ENCODE results near the gene PUDP. TPM values are rescaled to one million over a fixed set of nuclear protein-coding genes. Genes with fewer than 3 reads are reported as not detected.

PUDP gene
- total and polyA plus RNA-seq, 8 donors: 3.3 to 20.2 (median 8.7) TPM

DNA sequence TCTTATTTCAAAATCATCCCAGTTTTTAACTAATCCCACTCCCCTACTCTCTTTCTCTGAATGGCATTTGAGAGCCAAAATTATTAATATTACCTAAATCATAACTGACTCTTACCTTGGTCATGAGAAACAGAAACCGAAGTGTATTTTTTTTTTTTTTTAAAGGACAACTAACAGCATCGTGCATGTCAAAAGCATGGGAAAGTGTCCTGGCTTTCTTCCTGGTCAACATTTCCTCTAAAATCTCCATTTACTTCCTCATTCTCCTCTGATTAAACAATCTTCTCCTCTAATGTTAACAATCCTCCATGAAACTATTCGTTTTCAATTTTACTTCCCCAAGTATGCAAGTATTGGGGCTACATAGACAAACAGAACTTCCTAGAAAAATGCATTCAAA is 2.5 kb downstream of the PUDP start:
- TF ChIP-seq, protein P1, sequence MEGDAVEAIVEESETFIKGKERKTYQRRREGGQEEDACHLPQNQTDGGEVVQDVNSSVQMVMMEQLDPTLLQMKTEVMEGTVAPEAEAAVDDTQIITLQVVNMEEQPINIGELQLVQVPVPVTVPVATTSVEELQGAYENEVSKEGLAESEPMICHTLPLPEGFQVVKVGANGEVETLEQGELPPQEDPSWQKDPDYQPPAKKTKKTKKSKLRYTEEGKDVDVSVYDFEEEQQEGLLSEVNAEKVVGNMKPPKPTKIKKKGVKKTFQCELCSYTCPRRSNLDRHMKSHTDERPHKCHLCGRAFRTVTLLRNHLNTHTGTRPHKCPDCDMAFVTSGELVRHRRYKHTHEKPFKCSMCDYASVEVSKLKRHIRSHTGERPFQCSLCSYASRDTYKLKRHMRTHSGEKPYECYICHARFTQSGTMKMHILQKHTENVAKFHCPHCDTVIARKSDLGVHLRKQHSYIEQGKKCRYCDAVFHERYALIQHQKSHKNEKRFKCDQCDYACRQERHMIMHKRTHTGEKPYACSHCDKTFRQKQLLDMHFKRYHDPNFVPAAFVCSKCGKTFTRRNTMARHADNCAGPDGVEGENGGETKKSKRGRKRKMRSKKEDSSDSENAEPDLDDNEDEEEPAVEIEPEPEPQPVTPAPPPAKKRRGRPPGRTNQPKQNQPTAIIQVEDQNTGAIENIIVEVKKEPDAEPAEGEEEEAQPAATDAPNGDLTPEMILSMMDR (IDR thresholded peaks at IDR 0.05): no peak
- Histone ChIP-seq H3K9me3 (no peaks in the 10 kb centered on the region), H3K4me3 (no peak overlapping the region), H3K4me1 (peaks cover 0 to 22% (median 9%) of the 10 kb centered on the region in 3 donors), H3K36me3 (no peaks in the 10 kb centered on the region), H3K27me3 (no peaks in the 10 kb centered on the region), H3K27ac (peak overlapping the region in 3 of 4 donors; percentile 22 to 93 (median 92))
- WGBS, 2 donors: 21 to 32% methylated on average over 3 of the region's 3 CpGs
- ATAC-seq (peak in 3 of 4 donors; percentile 8 to 43 (median 26)), FAIRE-seq (peak; percentile 81), DNase-seq (no peak)
- intact Hi-C loops (cut with DNase I): no loop called here

- Histone ChIP-seq H3K36me3 (no peaks in the 10 kb centered on the region), H3K27me3 (no peaks in the 10 kb centered on the region), H3K27ac (peak overlapping the region in 2 of 4 donors; percentile 92 to 93), H3K9me3 (no peaks in the 10 kb centered on the region), H3K4me3 (no peak overlapping the region), H3K4me1 (peaks cover 0 to 22% (median 9%) of the 10 kb centered on the region in 3 donors)
- intact Hi-C loops (cut with DNase I): no loop called here
- no peak for DNase-seq
- no peak for FAIRE-seq
- TF ChIP-seq, protein P1 (IDR thresholded peaks at IDR 0.05): no peak
- 67 to 69% methylated on average over 8 of the region's 8 CpGs for WGBS, 2 donors
- no peak for ATAC-seq
Measured at GRCh38 chrX:7143941-7144525, 3.9 kb downstream of the PUDP start.

- H3K36me3 ChIP-seq: no peaks in the 10 kb centered on the region
- no peak overlapping the region for H3K4me3 ChIP-seq
- peaks cover 0 to 22% (median 9%) of the 10 kb centered on the region in 3 donors for H3K4me1 ChIP-seq
- ATAC-seq (no peak), DNase-seq (no peak), FAIRE-seq (no peak)
- no peaks in the 10 kb centered on the region for H3K27me3 ChIP-seq
- intact Hi-C loops (cut with DNase I): no loop called here
- H3K27ac ChIP-seq: no peak overlapping the region
- no peaks in the 10 kb centered on the region for H3K9me3 ChIP-seq
- WGBS, 2 donors: 100% methylated on average over 1 of the region's 1 CpG
- TF ChIP-seq, protein P1 (IDR thresholded peaks at IDR 0.05): no peak
Measured at GRCh38 chrX:7143076-7143475, 4.9 kb downstream of the PUDP start.

GRCh38 chrX:7139202-7140081 is 8.5 kb downstream of the PUDP start:
- Histone ChIP-seq H3K27ac (no peak overlapping the region), H3K4me3 (no peak overlapping the region), H3K4me1 (no peaks in the 10 kb centered on the region), H3K27me3 (no peaks in the 10 kb centered on the region), H3K9me3 (no peaks in the 10 kb centered on the region), H3K36me3 (no peaks in the 10 kb centered on the region)
- DNase-seq: no peak
- 79 to 89% methylated on average over 9 of the region's 9 CpGs for WGBS, 2 donors
- intact Hi-C loops (cut with DNase I): no loop called here
- TF ChIP-seq, protein P1 (IDR thresholded peaks at IDR 0.05): no peak
- FAIRE-seq: no peak
- ATAC-seq: peak in 1 of 4 donors; percentile 38

All from pancreas (tissue), 10 donors.